GM12865 (cell line): ENCODE measurements around the gene TSR3.

Source experiments
- DNase-seq: peaks from one replicate; pipeline ENCODE4 v3.0.0; 2010; ENCODE audit warnings: low read depth
- H3K4me3 ChIP-seq: 2 replicates; pipeline ENCODE4 v1.5.1; 2011; ENCODE audit warnings: mild to moderate bottlenecking, low read depth, low read length, control low read depth
- TF ChIP-seq, protein P1 (sequence below): IDR thresholded peaks from 2 replicates; pipeline ENCODE4 v1.5.1; 2011; ENCODE audit warnings: low read length, control low read depth, low read depth, inconsistent platforms; ENCODE audit not compliant: insufficient read depth; ENCODE audit errors: missing control alignments

TSR3 gene

DNA sequence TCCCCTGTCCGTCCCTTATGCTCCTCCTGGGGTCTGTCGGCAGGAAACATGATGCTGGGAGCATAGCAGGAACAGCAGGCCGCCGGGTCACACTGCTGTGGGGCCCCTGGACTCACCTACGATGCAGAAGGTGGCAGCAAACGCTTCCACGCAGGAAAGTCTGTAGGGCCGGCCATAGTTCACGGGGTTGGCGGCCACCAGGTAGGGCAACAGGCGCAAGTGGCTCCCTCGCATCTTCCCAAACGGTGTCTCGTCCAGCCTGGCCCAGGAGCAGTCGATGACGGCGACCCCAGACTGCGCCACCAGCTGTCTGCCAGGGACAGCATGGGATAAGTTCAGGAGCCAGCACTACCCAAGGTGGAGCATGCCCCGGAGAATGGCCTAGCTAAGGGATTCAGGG is 987 bp downstream of the TSR3 start:
- no peak for DNase-seq
- TF ChIP-seq, protein P1, sequence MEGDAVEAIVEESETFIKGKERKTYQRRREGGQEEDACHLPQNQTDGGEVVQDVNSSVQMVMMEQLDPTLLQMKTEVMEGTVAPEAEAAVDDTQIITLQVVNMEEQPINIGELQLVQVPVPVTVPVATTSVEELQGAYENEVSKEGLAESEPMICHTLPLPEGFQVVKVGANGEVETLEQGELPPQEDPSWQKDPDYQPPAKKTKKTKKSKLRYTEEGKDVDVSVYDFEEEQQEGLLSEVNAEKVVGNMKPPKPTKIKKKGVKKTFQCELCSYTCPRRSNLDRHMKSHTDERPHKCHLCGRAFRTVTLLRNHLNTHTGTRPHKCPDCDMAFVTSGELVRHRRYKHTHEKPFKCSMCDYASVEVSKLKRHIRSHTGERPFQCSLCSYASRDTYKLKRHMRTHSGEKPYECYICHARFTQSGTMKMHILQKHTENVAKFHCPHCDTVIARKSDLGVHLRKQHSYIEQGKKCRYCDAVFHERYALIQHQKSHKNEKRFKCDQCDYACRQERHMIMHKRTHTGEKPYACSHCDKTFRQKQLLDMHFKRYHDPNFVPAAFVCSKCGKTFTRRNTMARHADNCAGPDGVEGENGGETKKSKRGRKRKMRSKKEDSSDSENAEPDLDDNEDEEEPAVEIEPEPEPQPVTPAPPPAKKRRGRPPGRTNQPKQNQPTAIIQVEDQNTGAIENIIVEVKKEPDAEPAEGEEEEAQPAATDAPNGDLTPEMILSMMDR: no peak
- peak overlapping the region; percentile 66 for H3K4me3 ChIP-seq

DNA sequence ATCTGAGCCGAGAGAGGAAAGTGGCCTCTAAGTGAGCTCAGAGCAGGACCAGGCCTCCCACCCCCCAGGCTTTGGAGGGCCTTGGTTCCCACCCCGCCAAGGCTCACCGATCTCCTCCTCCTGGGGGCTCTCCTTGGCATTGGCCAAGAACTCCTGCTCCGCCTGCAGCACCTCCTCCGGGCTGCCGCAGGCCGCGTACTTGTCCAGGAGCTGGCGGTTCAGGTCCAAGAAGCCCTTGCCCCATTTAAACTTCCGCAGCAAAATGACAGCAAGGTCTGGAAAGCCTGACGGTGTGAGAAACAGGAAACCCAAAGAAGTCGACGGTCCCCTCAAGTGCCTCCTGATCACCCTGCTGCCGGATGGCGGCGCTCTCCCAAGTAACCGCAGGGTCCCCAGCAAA is 1.7 kb downstream of the TSR3 start:
- TF ChIP-seq, protein P1: no peak
- DNase-seq: no peak
- H3K4me3 ChIP-seq: no peak overlapping the region

DNA sequence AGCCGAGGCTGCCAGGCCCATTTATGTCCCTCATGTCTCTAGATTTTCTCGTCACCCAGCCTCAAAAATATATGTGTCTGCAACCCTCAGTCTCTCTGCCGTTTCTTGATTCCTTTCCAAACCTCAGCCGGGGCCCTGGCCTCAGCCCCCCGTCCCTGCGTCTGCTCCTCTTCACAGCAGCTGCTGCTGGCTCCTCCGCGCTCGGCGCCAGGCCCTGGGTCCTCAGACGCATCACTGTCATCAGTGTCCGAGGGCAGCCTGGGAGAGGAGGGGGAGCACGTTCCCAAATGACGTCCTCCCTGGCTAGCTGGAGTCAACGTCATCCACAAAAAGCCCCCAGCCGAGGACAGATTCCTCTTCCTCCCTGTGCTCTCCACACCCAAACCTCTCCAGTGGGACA is 2.3 kb downstream of the TSR3 start:
- no peak for DNase-seq
- TF ChIP-seq, protein P1: no peak
- H3K4me3 ChIP-seq: no peak overlapping the region

DNA sequence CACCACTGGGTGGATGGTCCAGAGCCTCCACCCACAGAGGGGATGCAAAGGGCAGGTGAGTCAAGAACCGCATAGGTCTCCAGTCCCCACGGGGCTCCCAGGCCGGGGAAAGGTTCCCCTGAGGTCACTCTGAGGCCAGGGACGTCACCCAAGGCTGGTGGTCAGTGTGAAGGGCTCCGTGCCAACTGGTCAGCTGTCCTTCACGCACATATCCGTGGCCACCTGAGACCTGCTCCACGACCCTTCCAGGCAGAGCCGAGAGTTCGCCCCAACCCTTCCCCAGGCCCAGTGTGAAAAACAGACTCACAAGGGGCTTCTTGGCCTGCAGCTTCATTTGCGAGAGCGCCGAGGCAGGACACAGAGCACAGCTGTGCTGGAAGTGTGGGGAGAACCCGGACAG is 2.8 kb downstream of the TSR3 start:
- DNase-seq: no peak
- TF ChIP-seq, protein P1: no peak
- H3K4me3 ChIP-seq: no peak overlapping the region

DNA sequence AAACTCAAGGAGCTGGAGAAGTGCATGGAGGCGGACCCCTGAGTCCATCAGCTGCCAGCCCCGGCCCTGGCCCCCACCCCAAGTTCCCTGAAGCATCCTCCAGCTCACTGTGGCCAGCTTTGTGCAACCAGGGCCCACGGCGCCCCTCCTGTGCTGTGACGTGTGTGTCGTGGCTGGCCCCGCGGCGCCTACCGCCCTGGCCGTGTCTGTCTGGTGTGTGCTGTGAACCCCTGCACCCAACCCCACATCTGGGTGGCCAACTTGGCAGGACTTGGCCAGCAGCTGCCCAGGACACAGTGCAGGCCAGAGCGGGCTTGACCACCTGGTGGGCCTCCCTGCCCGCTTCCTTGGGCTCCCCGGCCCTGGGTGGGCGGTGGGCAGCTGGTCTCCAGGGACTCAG is 3.2 kb downstream of the TSR3 start:
- TF ChIP-seq, protein P1: no peak
- DNase-seq: no peak
- no peak overlapping the region for H3K4me3 ChIP-seq

DNA sequence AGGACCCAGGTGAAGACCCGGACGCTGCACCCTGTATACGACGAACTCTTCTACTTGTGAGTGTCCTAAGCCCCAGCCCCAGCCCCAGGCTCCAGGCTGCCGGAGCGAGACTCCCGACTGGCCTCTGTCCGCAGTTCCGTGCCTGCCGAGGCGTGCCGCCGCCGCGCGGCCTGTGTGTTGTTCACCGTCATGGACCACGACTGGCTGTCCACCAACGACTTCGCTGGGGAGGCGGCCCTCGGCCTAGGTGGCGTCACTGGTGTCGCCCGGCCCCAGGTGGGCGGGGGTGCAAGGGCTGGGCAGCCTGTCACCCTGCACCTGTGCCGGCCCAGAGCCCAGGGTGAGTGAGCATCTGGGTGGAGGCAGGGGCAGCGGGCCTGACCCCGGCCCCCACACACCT is 3.7 kb downstream of the TSR3 start:
- DNase-seq: no peak
- no peak overlapping the region for H3K4me3 ChIP-seq
- TF ChIP-seq, protein P1: no peak

DNA sequence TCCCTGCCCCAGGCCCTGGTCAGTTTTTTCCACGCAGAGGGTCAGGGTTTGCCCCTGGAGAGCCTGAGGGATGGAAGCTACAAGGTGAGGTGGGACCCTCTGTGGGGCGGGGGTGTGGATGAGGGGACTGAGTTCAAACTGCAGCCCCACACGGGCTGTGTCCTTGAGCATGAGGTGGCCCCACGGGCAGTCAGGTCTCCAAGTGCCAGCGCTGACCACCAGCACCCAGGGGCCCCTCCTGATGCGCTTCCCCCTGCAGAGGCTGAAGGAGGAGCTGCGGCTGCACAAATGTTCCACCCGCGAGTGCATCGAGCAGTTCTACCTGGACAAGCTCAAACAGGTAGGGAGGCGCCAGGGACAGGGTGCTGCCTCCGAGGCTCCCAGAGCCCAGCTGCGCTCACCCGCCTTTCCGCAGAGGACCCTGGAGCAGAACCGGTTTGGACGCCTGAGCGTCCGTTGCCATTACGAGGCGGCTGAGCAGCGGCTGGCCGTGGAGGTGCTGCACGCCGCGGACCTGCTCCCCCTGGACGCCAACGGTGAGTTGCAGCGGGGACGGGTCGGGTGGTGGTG is 4.3 kb downstream of the TSR3 start:
- TF ChIP-seq, protein P1: no peak
- no peak for DNase-seq
- no peak overlapping the region for H3K4me3 ChIP-seq
